KMS-11 (cell line): ENCODE results near the gene PAPPA2.

Experiments
- H2AFZ ChIP-seq: fragments of 200-600 bp; sonication (generic); 2 replicates; pipeline ENCODE4 v1.6.1; 2016; ENCODE audit warnings: antibody characterized with exemption, mixed run types, low read depth
- H3K27ac ChIP-seq: fragments of 200-600 bp; sonication (generic); 2 replicates; pipeline ENCODE4 v1.6.1; 2016; ENCODE audit warnings: mild to moderate bottlenecking, mixed run types
- H3K27me3 ChIP-seq: fragments of 200-600 bp; sonication (generic); 2 replicates; pipeline ENCODE4 v1.6.1; 2017; ENCODE audit warnings: mild to moderate bottlenecking, low read depth, mixed run types, moderate library complexity; ENCODE audit not compliant: insufficient read depth
- H3K36me3 ChIP-seq: fragments of 200-600 bp; sonication (generic); 2 replicates; pipeline ENCODE4 v1.6.1; 2017; ENCODE audit warnings: mild to moderate bottlenecking, mixed run types; ENCODE audit not compliant: insufficient read depth
- H3K4me1 ChIP-seq: fragments of 200-600 bp; sonication (generic); 2 replicates; pipeline ENCODE4 v1.6.1; 2016; ENCODE audit warnings: mild to moderate bottlenecking, low read depth, mixed run types; ENCODE audit not compliant: poor library complexity, severe bottlenecking
- H3K4me2 ChIP-seq: fragments of 200-600 bp; sonication (generic); 2 replicates; pipeline ENCODE4 v1.7.0; 2016; ENCODE audit warnings: mild to moderate bottlenecking, mixed run types
- H3K4me3 ChIP-seq: fragments of 200-600 bp; sonication (generic); IDR thresholded peaks from 2 replicates; pipeline ENCODE4 v1.6.1; 2017; ENCODE audit warnings: low read depth, low read length, mixed read lengths; ENCODE audit not compliant: insufficient read depth
- H3K79me2 ChIP-seq: fragments of 200-600 bp; sonication (generic); 2 replicates; pipeline ENCODE4 v1.6.1; 2016; ENCODE audit warnings: low read depth, mixed run types; ENCODE audit not compliant: insufficient read depth
- H3K9ac ChIP-seq: fragments of 200-600 bp; sonication (generic); 2 replicates; pipeline ENCODE4 v1.6.1; 2016; ENCODE audit warnings: mild to moderate bottlenecking, mixed run types
- H4K20me1 ChIP-seq: fragments of 200-600 bp; sonication (generic); 2 replicates; pipeline ENCODE4 v1.6.1; 2016; ENCODE audit warnings: mild to moderate bottlenecking, mixed run types; ENCODE audit not compliant: insufficient read depth
- TF ChIP-seq, protein P1 (sequence below): fragments of 200-600 bp; sonication (generic); conservative IDR thresholded peaks from 2 replicates; pipeline ENCODE4 v1.6.1; 2017; ENCODE audit warnings: low read depth, mild to moderate bottlenecking, antibody characterized with exemption, low read length, moderate library complexity, mixed read lengths

PAPPA2 gene

DNA sequence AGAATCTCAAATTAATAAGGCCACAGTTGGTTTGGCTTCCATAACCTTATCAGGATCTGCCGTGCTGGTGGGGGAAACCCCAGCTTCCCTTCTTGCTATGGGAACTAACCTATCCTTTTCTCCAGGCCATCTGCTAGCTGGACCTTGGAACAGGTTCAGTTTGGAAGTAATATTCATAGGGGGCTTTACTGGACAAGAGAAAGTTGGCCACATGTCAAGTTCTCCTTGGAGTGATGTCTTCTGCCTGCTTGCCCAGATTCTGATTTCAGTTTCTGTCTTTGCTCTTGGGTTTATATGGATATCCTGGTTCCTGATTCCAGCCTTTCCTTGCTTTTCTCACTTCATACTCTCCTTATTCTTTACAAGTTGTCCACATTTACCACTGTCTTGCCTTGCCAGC lies 421.9 kb downstream of the PAPPA2 start:
- TF ChIP-seq, protein P1, sequence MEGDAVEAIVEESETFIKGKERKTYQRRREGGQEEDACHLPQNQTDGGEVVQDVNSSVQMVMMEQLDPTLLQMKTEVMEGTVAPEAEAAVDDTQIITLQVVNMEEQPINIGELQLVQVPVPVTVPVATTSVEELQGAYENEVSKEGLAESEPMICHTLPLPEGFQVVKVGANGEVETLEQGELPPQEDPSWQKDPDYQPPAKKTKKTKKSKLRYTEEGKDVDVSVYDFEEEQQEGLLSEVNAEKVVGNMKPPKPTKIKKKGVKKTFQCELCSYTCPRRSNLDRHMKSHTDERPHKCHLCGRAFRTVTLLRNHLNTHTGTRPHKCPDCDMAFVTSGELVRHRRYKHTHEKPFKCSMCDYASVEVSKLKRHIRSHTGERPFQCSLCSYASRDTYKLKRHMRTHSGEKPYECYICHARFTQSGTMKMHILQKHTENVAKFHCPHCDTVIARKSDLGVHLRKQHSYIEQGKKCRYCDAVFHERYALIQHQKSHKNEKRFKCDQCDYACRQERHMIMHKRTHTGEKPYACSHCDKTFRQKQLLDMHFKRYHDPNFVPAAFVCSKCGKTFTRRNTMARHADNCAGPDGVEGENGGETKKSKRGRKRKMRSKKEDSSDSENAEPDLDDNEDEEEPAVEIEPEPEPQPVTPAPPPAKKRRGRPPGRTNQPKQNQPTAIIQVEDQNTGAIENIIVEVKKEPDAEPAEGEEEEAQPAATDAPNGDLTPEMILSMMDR, result no peak
- H3K4me2 ChIP-seq, result no peak overlapping the region
- H4K20me1 ChIP-seq, result no peaks in the 10 kb centered on the region
- H3K36me3 ChIP-seq, result no peaks in the 10 kb centered on the region
- H3K4me3 ChIP-seq, result no peak overlapping the region
- H3K27me3 ChIP-seq, result no peaks in the 10 kb centered on the region
- H3K9ac ChIP-seq, result no peak overlapping the region
- H3K79me2 ChIP-seq, result no peaks in the 10 kb centered on the region
- H2AFZ ChIP-seq, result no peak overlapping the region
- H3K27ac ChIP-seq, result no peak overlapping the region
- peaks cover 21% of the 10 kb centered on the region for H3K4me1 ChIP-seq

DNA sequence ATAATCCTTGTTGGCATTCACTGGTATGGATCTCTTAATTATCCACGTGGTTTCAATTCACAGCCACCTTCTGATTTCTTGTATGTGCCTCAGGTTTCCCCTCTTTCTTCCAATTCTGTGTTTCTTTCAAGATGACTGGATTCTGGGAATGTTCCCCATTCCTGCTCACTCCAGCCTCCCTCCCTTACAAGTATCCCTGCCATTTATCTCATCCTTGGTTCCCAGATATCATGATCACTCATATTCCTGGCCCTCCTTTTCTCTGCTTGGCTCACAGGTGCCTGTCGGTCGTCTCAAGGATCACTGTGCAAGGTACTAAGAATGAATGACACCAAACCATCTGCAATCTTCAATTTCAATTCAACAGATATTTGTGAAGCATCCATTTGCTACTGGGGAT lies 422.4 kb downstream of the PAPPA2 start:
- TF ChIP-seq, protein P1, result no peak
- H2AFZ ChIP-seq, result no peak overlapping the region

DNA sequence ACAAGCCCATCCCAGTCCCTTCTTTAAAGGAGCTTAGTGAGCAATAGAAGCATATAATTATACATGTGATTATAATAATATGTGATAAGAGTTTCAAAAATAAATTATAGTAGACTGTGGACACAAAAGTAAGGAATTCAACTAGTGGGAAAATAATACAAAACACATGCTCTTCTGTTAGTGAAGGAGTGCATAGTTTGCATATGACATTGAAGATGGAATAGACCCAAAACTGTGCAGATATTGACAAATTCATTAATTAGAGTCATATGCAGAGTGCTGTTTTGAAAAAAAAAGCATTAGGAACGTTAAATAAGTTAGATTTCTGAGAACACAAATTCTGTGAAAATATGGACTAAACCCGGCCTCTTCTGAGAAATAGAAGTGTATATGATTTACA lies 422.8 kb downstream of the PAPPA2 start:
- no peaks in the 10 kb centered on the region for H3K36me3 ChIP-seq
- no peaks in the 10 kb centered on the region for H4K20me1 ChIP-seq
- H3K79me2 ChIP-seq, result no peaks in the 10 kb centered on the region
- no peak overlapping the region for H3K27ac ChIP-seq
- no peak overlapping the region for H3K9ac ChIP-seq
- no peak overlapping the region for H3K4me2 ChIP-seq
- H3K27me3 ChIP-seq, result no peaks in the 10 kb centered on the region
- TF ChIP-seq, protein P1, result no peak
- no peak overlapping the region for H2AFZ ChIP-seq
- H3K4me3 ChIP-seq, result no peak overlapping the region
- peaks cover 13% of the 10 kb centered on the region for H3K4me1 ChIP-seq

More for the DNA sequence above, 422.4 kb downstream of the PAPPA2 start:
- H4K20me1 ChIP-seq, result no peaks in the 10 kb centered on the region
- peaks cover 17% of the 10 kb centered on the region for H3K4me1 ChIP-seq
- no peaks in the 10 kb centered on the region for H3K79me2 ChIP-seq
- H3K4me2 ChIP-seq, result no peak overlapping the region
- H3K27me3 ChIP-seq, result no peaks in the 10 kb centered on the region
- H3K9ac ChIP-seq, result no peak overlapping the region
- no peak overlapping the region for H3K4me3 ChIP-seq
- no peak overlapping the region for H3K27ac ChIP-seq
- H3K36me3 ChIP-seq, result no peaks in the 10 kb centered on the region

DNA sequence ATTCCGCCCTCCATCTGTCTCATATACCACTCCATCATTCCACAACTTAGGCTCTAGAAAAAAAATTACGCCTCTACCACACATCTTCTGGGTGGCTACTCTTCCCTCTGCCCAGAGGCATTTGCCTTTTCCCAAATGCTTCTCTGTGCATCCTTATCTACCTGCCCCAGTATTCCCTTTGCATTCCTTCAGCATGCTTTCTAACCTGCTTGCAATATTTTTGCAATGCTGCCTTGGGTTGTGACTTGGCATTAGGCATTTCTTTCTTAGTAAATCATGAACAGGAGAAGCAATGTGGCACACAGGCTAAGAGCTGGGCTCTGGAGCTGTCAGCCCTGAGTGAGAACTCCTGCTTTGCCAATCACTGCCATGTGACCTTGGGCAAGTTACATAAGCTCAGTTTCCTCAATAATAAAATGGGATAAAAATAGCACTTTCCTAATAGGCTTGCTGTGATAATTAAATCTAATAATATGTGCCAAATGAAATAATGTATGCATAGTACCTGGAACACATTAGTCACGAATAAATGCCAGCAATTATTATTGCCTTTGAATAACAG lies 425.6 kb downstream of the PAPPA2 start:
- Histone ChIP-seq H3K4me2 (no peak overlapping the region), H3K4me1 (no peaks in the 10 kb centered on the region), H2AFZ (no peak overlapping the region), H3K27ac (no peak overlapping the region), H3K27me3 (no peaks in the 10 kb centered on the region), H4K20me1 (no peaks in the 10 kb centered on the region), H3K4me3 (no peak overlapping the region), H3K9ac (no peak overlapping the region), H3K36me3 (no peaks in the 10 kb centered on the region), H3K79me2 (no peaks in the 10 kb centered on the region)
- TF ChIP-seq, protein P1, result no peak
